PC-9 (cell line): Measurements from ENCODE around the gene SHH. TPM values are rescaled to one million over a fixed set of nuclear protein-coding genes. Genes with fewer than 3 reads are reported as not detected.

Experiments
- BruUV-seq: library from RNA; stranded (reverse); fragments of 400-500 nt; replicated peaks from 2 replicates; lab custom pipeline; 2021; lab: Mats Ljungman, UMichigan
- CTCF ChIA-PET: fragments of 300-600 bp; sonication (Branson Sonifier 250); formaldehyde crosslinking; loops from one replicate; lab custom pipeline; 2022; ENCODE audit warnings: antibody characterized with exemption; lab: Charles Lee
- POLR2A ChIA-PET: fragments of 300-600 bp; sonication (Branson Sonifier 250); formaldehyde crosslinking; loops from one replicate; lab custom pipeline; 2022; ENCODE audit warnings: antibody characterized with exemption; ENCODE audit not compliant: unreplicated experiment; lab: Charles Lee
- DNase-seq, 2 experiments: peaks; one replicate each; pipeline versions ENCODE4 v3.0.0 to v3.0.0-alpha.2; 2015 to 2022; ENCODE audit warnings: mixed read lengths in 1 of 2
- H2AFZ ChIP-seq: fragments of 200-600 bp; sonication (generic); 2 replicates; pipeline ENCODE4 v1.8.1; 2017; ENCODE audit warnings: antibody characterized with exemption
- H3F3A ChIP-seq: fragments of 200-600 bp; sonication (generic); 2 replicates; pipeline ENCODE4 v1.8.1; 2017; ENCODE audit warnings: antibody characterized with exemption, mild to moderate bottlenecking, low read depth; ENCODE audit not compliant: insufficient read depth
- H3K27ac ChIP-seq: fragments of 200-600 bp; sonication (generic); 2 replicates; pipeline ENCODE4 v1.6.1; 2016; ENCODE audit warnings: mixed run types
- H3K27me3 ChIP-seq: fragments of 200-600 bp; sonication (generic); 2 replicates; pipeline ENCODE4 v1.6.1; 2016; ENCODE audit warnings: low read depth, mixed run types; ENCODE audit not compliant: insufficient read depth
- H3K36me3 ChIP-seq: fragments of 200-600 bp; sonication (generic); 2 replicates; pipeline ENCODE4 v1.6.1; 2016; ENCODE audit warnings: low read depth, mixed run types
- H3K4me1 ChIP-seq: fragments of 200-600 bp; sonication (generic); replicated peaks from 2 replicates; pipeline ENCODE4 v1.6.1; 2016; ENCODE audit warnings: mixed run types; ENCODE audit not compliant: insufficient read depth
- H3K4me2 ChIP-seq: fragments of 200-600 bp; sonication (generic); 2 replicates; pipeline ENCODE4 v1.6.1; 2017; ENCODE audit warnings: mixed run types
- H3K4me3 ChIP-seq: fragments of 200-600 bp; sonication (generic); 2 replicates; pipeline ENCODE4 v1.6.1; 2016; ENCODE audit warnings: mixed run types
- H3K79me2 ChIP-seq: fragments of 200-600 bp; sonication (generic); 2 replicates; pipeline ENCODE4 v1.6.1; 2017; ENCODE audit warnings: low read depth, mixed run types
- H3K9me2 ChIP-seq: fragments of 200-600 bp; sonication (generic); 2 replicates; pipeline ENCODE4 v1.8.1; 2017; ENCODE audit warnings: mild to moderate bottlenecking; ENCODE audit not compliant: insufficient read depth
- H3K9me3 ChIP-seq: fragments of 200-600 bp; sonication (generic); 2 replicates; pipeline ENCODE4 v1.8.1; 2016; ENCODE audit warnings: low read depth; ENCODE audit not compliant: insufficient read depth
- H4K20me1 ChIP-seq: fragments of 200-600 bp; sonication (generic); 2 replicates; pipeline ENCODE4 v1.8.1; 2017; ENCODE audit not compliant: insufficient read depth
- CTCF ChIP-seq: fragments of 200-600 bp; sonication (generic); conservative IDR thresholded peaks from 2 replicates; pipeline ENCODE4 v1.6.1; 2017; ENCODE audit warnings: mixed run types, antibody characterized with exemption, mild to moderate bottlenecking, moderate library complexity
- EZH2 ChIP-seq: fragments of 200-600 bp; sonication (generic); IDR thresholded peaks from 2 replicates; pipeline ENCODE4 v1.8.0; 2017; ENCODE audit warnings: antibody characterized with exemption, low read depth
- intact Hi-C: fragments of 100-400 bp; cut with micrococcal nuclease; formaldehyde crosslinking; loops from one replicate; pipeline ENCODE4 v1.10.0; 2022; ENCODE audit not compliant: unreplicated experiment
- total RNA-seq: library from RNA; stranded (reverse); gene quantifications from 2 replicates; pipeline ENCODE4 v1.2.3, GENCODE V29; 2021

The SHH gene
- total RNA-seq, 1 experiment from 2014 or later, result not detected

- Histone ChIP-seq H3K4me2 (no peak overlapping the region), H3K36me3 (no peaks in the 10 kb centered on the region), H3K4me3 (no peak overlapping the region), H3K27ac (no peak overlapping the region), H3K9me2 (no peaks in the 10 kb centered on the region), H4K20me1 (no peaks in the 10 kb centered on the region), H3K9me3 (no peaks in the 10 kb centered on the region), H3K79me2 (no peaks in the 10 kb centered on the region), H3K27me3 (no peaks in the 10 kb centered on the region), H2AFZ (no peak overlapping the region), H3F3A (no peaks in the 10 kb centered on the region), H3K4me1 (0 out of 2 replicates have a peak, but pooled peaks cover 6% of the 10 kb centered on the region)
- no TSS peak for BruUV-seq
- no peak for TF ChIP-seq EZH2
- TF ChIP-seq CTCF, result no peak
- POLR2A ChIA-PET, result no interaction called here
- no peak for DNase-seq
- CTCF ChIA-PET, result no interaction called here
- intact Hi-C loops, result no loop called here
These were observed 21.4 kb upstream of the SHH start for GRCh38 chr7:155833651-155834050.

DNA sequence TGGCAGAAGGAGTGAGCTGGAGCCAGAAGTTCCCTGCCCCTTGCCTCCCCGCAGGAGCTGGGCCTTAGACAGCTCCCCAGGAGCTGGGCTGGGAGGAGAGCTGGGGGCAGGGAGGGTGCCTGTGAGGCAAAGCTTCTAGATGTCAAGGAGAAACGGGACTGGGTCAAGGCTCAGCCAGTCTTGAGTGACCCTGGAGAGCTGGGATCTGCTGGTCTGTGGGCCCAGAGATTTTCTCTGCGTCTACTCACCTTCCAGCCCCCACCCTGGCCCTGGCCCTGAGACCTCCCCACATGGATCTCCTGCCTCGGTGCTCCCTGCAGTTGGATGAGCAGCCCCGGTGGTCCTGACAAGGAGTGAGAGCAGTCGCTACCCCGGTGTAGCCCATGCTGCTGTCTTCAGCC is 20.3 kb upstream of the SHH start:
- H3K79me2 ChIP-seq, result no peaks in the 10 kb centered on the region
- TF ChIP-seq CTCF (no peak), EZH2 (no peak)
- H3K9me3 ChIP-seq, result no peaks in the 10 kb centered on the region
- no peaks in the 10 kb centered on the region for H3K9me2 ChIP-seq
- no peak for DNase-seq
- no peak overlapping the region for H3K4me2 ChIP-seq
- H3K27me3 ChIP-seq, result no peaks in the 10 kb centered on the region
- no TSS peak for BruUV-seq
- H2AFZ ChIP-seq, result no peak overlapping the region
- no peak overlapping the region for H3K27ac ChIP-seq
- no peaks in the 10 kb centered on the region for H3K36me3 ChIP-seq
- ChIA-PET POLR2A (no interaction called here), CTCF (no interaction called here)
- H3K4me1 ChIP-seq, result 0 out of 2 replicates have a peak, but pooled peaks cover 6% of the 10 kb centered on the region
- no peak overlapping the region for H3K4me3 ChIP-seq
- intact Hi-C loops, result no loop called here
- H4K20me1 ChIP-seq, result no peaks in the 10 kb centered on the region
- H3F3A ChIP-seq, result no peaks in the 10 kb centered on the region

DNA sequence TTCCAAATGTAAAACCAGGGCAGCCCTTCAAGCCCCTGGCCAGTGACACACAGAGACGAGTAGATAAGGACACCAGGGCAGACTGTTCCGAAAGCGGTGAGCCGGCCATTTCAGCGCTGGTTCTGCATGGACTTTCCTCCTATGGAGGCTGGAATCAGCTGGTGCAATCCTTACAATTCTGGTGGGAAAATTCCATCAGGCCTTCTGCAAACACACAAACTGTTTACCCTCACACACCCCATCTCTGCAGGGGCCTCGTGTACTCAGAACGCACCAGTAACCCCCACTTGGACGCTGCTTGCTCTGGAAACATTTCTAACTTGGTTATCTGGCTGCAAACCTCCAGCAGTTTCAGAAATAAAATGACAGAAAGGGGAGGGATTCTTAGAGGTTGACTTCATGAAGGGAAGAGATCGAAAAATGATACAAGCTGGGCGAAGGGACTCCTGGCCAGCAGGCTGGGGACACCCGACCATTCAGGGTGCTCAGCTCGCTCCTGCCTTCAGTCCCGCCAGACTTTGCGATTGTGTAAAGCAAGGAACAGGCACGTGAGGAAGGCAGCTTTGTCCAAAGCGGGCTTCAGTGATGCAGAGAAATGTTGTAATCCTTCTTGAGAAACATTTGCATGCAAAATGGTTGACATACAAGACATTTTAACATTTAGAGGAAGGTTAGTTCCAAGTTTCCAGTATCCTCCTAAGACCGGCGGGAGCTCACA is 19.7 kb upstream of the SHH start:
- Histone ChIP-seq H3K79me2 (no peaks in the 10 kb centered on the region), H3K9me3 (no peaks in the 10 kb centered on the region), H3F3A (no peaks in the 10 kb centered on the region), H4K20me1 (no peaks in the 10 kb centered on the region), H3K27ac (no peak overlapping the region), H3K4me3 (no peak overlapping the region), H3K9me2 (no peaks in the 10 kb centered on the region), H3K4me1 (0 out of 2 replicates have a peak, but pooled peaks cover 6% of the 10 kb centered on the region), H3K4me2 (no peak overlapping the region), H2AFZ (no peak overlapping the region), H3K36me3 (no peaks in the 10 kb centered on the region), H3K27me3 (no peaks in the 10 kb centered on the region)
- intact Hi-C loops, result no loop called here
- no peak for TF ChIP-seq EZH2
- no peak for TF ChIP-seq CTCF
- POLR2A ChIA-PET, result no interaction called here
- CTCF ChIA-PET, result no interaction called here
- no TSS peak for BruUV-seq
- DNase-seq, result no peak
